Rectal smooth muscle tissue (tissue), 1 donor: ENCODE results near the gene ATAD3B.
"Not testable (repeated sequence)": the region's sequence is repeated elsewhere in the genome, so short reads cannot be mapped to it uniquely, and the experiment has no call there.

ENCODE experiments used
- H3K27ac ChIP-seq: one replicate; pipeline ENCODE4 v1.7.0; 2013; ENCODE audit warnings: low read depth, low read length, inconsistent platforms
- H3K27me3 ChIP-seq: one replicate; pipeline ENCODE4 v1.7.0; 2013; ENCODE audit warnings: low read length; ENCODE audit not compliant: control insufficient read depth, insufficient read depth
- H3K36me3 ChIP-seq: one replicate; pipeline ENCODE4 v1.7.0; 2013; ENCODE audit warnings: low read length; ENCODE audit not compliant: control insufficient read depth, insufficient read depth
- H3K4me1 ChIP-seq: one replicate; pipeline ENCODE4 v1.7.0; 2013; ENCODE audit warnings: low read length; ENCODE audit not compliant: control insufficient read depth, insufficient read depth
- H3K4me3 ChIP-seq: one replicate; pipeline ENCODE4 v1.7.0; 2013; ENCODE audit warnings: low read length
- H3K9ac ChIP-seq: one replicate; pipeline ENCODE4 v1.7.0; 2013; ENCODE audit warnings: low read length

The ATAD3B gene

DNA sequence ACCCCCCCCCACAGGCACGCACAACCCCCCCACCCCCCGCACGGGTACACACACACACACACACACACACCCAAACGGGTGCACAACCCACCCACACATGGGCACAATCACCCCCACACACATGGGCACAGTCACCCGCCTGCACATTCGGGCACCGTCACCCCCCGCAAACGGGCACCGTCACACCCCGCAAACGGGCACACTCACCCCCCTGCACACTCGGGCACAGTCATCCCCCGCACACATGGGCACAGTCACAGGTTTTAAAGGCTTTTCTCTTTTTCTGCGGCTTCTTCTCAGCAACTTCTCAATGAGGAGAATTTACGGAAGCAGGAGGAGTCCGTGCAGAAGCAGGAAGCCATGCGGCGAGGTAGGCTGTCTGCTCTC, 47.0 kb downstream of the ATAD3B start:
- H3K4me3 ChIP-seq, H3K4me1 ChIP-seq, H3K36me3 ChIP-seq, H3K27ac ChIP-seq, H3K27me3 ChIP-seq, H3K9ac ChIP-seq: not testable (repeated sequence)

GRCh38 chr1:1519805-1520505, 48.4 kb downstream of the ATAD3B start:
- not testable (repeated sequence) for H3K4me3 ChIP-seq, H3K27me3 ChIP-seq, H3K36me3 ChIP-seq, H3K27ac ChIP-seq, H3K9ac ChIP-seq, H3K4me1 ChIP-seq

GRCh38 chr1:1521331-1521730, 49.8 kb downstream of the ATAD3B start:
- no peaks in the 10 kb centered on the region for H3K27me3 ChIP-seq
- no peak overlapping the region for H3K9ac ChIP-seq
- H3K36me3 ChIP-seq = peaks cover 6% of the 10 kb centered on the region
- no peak overlapping the region for H3K27ac ChIP-seq
- no peak overlapping the region for H3K4me3 ChIP-seq
- no peaks in the 10 kb centered on the region for H3K4me1 ChIP-seq

DNA sequence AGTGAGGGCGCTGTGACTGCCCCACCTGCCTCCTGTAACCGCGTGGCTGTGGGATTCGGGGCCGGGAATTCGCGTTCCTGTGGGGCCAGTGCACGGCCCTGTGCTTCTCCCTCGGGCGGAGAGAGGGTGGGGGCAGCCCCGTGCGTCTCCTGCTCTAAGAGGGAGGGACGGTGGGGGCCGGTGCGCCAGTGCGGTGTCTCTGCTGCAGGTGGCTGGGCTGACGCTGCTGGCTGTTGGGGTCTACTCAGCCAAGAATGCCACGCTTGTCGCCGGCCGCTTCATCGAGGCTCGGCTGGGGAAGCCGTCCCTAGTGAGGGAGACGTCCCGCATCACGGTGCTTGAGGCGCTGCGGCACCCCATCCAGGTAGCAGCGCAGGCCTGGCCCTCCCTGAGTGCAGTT, 51.0 kb downstream of the ATAD3B start:
- H3K4me3 ChIP-seq, H3K27ac ChIP-seq, H3K4me1 ChIP-seq, H3K36me3 ChIP-seq, H3K9ac ChIP-seq, H3K27me3 ChIP-seq: not testable (repeated sequence)

DNA sequence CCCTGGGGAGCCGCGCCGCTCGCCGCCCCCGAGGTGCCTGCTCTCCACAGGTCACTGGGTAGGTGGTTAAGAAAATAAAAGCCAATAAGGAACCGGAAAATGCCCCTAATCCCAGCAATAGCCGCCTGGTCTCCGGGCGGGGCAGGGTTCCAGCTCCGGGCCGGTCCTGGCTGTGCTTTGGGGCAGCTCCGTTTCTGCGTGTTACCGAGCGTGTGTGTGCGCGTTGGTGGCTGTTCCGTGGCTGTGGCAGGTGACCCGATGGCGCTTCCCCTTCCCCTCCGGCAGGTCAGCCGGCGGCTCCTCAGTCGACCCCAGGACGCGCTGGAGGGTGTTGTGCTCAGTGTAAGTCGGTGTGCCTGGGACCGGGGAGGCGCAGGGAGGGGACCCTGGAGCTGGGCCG, 51.7 kb downstream of the ATAD3B start:
- H3K4me3 ChIP-seq, H3K4me1 ChIP-seq, H3K27ac ChIP-seq, H3K27me3 ChIP-seq, H3K9ac ChIP-seq, H3K36me3 ChIP-seq: not testable (repeated sequence)

GRCh38 chr1:1523651-1524050, 52.1 kb downstream of the ATAD3B start:
- not testable (repeated sequence) for H3K4me3 ChIP-seq, H3K9ac ChIP-seq, H3K27me3 ChIP-seq, H3K36me3 ChIP-seq, H3K27ac ChIP-seq, H3K4me1 ChIP-seq

GRCh38 chr1:1524750-1525383, 53.3 kb downstream of the ATAD3B start:
- not testable (repeated sequence) for H3K27ac ChIP-seq, H3K27me3 ChIP-seq, H3K4me1 ChIP-seq, H3K9ac ChIP-seq, H3K36me3 ChIP-seq, H3K4me3 ChIP-seq

DNA sequence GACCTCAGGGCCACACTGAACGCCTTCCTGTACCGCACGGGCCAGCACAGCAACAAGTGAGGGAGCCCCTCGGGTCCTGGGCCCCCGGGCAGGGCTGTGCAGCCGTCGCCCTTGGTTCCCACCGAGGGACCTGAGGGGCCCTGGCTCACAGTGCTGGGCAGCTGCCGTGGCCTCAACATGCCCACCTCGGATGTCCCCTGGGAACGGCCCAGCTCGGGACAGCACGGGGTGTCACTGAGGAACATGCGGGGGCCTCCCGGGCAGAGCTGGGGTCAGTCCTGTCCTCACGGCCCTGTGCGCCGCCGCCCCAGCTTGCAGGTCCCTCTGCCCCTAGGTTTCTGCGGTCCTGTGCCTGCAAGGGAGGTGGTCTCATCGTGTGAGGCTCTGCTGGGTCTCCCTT, 54.9 kb downstream of the ATAD3B start:
- not testable (repeated sequence) for H3K4me1 ChIP-seq, H3K9ac ChIP-seq, H3K27ac ChIP-seq, H3K36me3 ChIP-seq, H3K4me3 ChIP-seq, H3K27me3 ChIP-seq

GRCh38 chr1:1527092-1527816, 55.7 kb downstream of the ATAD3B start:
- no peak overlapping the region for H3K27ac ChIP-seq
- no peaks in the 10 kb centered on the region for H3K4me1 ChIP-seq
- H3K36me3 ChIP-seq = peaks cover 2% of the 10 kb centered on the region
- no peak overlapping the region for H3K4me3 ChIP-seq
- no peaks in the 10 kb centered on the region for H3K27me3 ChIP-seq
- H3K9ac ChIP-seq = no peak overlapping the region

DNA sequence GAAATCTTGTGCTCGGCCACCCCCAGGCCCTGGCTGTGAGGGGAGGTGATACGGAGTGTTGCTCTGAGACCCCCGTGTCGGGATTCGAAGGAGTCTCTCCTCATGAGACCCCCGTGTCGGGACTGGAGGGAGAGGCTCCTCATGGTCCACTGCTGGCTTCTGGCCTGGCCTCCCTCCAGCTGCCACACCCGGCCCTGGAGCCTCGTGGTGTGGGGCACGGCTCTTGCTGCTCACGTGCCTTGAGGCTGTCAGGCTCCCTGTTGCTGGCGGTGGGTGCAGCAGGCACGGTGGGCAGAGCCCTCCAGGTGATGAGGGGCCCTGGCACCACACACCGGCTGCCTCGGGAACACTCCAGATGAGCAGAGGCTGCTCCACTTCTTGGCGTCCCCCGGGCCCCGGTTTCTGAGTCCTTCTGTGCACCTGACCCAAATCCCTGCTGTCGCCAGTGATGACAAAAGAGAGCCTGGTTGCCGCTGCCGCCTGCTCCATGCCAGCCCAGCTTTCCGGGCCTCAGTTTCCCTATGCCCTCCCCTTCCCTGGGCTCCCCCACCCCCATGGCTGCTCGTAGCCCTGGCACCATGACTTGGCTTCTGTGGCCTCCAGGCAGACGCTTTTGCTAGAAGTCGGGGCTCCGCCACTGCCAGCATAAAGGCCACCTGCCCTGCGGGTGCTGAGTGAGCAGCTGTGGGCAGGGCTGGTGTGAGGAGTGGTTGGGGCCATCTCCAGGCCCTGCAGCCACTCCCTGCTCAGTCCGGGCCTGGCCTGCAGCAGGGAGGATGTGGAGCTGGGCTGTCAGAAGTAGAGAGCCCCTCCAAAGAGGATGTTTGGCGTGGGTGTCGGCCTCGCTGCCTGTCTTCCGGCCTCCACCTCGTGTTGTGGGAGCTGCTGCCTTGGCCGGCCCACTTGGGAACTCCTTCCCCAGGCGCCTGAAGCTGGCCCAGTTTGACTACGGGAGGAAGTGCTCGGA, 57.0 kb downstream of the ATAD3B start:
- no peak overlapping the region for H3K9ac ChIP-seq
- no peaks in the 10 kb centered on the region for H3K27me3 ChIP-seq

DNA sequence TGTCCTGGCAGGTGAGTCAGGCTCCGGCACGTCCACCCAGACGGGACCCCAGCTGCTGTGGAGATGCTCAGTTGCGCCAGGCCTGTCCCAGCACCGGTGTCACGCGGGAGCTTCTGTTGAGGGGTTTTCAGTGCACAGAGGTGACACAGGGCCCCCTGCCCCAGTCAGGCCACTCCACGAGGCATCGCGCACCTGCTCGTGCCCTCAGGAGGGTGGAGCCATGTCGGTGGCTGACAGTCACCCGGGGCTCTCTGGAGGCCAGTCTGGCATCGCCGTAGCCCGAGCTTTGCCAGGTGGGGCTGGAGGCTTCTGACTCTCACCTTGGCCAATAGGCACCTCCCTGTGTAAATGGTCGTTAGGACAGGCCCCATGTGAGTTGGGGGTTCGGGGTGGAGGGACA, 57.8 kb downstream of the ATAD3B start:
- Histone ChIP-seq H3K4me1 (no peaks in the 10 kb centered on the region), H3K36me3 (peaks cover 2% of the 10 kb centered on the region), H3K27ac (no peak overlapping the region), H3K9ac (no peak overlapping the region), H3K27me3 (no peaks in the 10 kb centered on the region), H3K4me3 (no peak overlapping the region)

More for the DNA sequence above, 57.0 kb downstream of the ATAD3B start:
- Histone ChIP-seq H3K4me1 (no peaks in the 10 kb centered on the region), H3K4me3 (no peak overlapping the region), H3K27ac (no peak overlapping the region), H3K36me3 (peaks cover 2% of the 10 kb centered on the region)

DNA sequence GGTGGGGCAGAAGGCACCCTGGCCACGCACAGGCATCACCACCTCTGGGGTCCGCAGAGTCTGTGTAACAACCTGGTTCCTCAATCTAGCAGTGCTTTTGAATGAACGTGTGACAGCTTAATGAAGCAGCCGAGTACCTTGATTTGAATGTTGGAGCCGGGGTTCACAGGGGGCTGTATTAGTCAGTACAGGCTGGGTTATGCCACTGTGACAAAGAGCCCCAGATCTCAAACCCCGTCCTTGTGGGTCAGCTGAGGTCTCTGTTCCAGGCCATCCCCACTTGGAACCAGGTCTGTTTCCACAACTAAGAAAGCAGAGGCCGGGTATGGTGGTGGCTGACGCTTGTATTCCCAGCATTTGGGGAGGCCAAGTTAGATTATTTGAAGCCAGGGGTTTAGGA, 58.4 kb downstream of the ATAD3B start:
- Histone ChIP-seq H3K4me1 (no peaks in the 10 kb centered on the region), H3K4me3 (no peak overlapping the region), H3K27me3 (no peaks in the 10 kb centered on the region), H3K27ac (no peak overlapping the region), H3K9ac (no peak overlapping the region), H3K36me3 (peaks cover 2% of the 10 kb centered on the region)
